ENCODE results near the gene LCN15. TPM values are rescaled to one million over a fixed set of nuclear protein-coding genes. Genes with fewer than 3 reads are reported as not detected.
"Not testable (repeated sequence)": the region's sequence is repeated elsewhere in the genome, so short reads cannot be mapped to it uniquely, and the experiment has no call there.

LCN15 gene
- total RNA-seq, 2 donors from 2014 or later: 0.63 to 1.4 TPM

DNA sequence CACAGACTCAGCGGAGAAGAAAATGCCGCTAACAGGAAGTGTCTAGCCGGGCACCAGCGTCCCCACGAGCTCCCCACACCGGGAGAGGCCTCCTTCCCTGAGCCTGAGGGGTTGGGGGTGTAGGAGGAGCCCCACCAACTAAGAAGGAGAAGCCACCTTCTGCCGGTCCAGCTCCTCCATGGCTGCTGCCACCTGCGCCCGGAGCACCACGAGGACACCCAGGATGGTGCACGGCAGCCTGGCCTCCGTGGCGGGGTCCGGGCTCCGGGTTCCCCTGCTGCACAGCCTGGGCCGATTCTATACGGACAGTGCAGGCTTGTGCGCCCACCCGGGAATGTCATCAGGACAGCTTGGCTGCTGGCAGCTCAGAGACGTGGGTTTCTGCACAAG, 6.6 kb downstream of the LCN15 start:
- DNase-seq (ENCODE audit: low spot score): no peak
- Histone ChIP-seq H3K36me3 (no peaks in the 10 kb centered on the region), H3K27ac (no peak overlapping the region), H3K4me3 (no peak overlapping the region), H3K4me1 (peaks cover 0 to 11% of the 10 kb centered on the region in 2 donors), H3K9me3 (peaks cover 0 to 8% of the 10 kb centered on the region in 2 donors), H3K27me3 (no peaks in the 10 kb centered on the region)
- TF ChIP-seq, protein P1, sequence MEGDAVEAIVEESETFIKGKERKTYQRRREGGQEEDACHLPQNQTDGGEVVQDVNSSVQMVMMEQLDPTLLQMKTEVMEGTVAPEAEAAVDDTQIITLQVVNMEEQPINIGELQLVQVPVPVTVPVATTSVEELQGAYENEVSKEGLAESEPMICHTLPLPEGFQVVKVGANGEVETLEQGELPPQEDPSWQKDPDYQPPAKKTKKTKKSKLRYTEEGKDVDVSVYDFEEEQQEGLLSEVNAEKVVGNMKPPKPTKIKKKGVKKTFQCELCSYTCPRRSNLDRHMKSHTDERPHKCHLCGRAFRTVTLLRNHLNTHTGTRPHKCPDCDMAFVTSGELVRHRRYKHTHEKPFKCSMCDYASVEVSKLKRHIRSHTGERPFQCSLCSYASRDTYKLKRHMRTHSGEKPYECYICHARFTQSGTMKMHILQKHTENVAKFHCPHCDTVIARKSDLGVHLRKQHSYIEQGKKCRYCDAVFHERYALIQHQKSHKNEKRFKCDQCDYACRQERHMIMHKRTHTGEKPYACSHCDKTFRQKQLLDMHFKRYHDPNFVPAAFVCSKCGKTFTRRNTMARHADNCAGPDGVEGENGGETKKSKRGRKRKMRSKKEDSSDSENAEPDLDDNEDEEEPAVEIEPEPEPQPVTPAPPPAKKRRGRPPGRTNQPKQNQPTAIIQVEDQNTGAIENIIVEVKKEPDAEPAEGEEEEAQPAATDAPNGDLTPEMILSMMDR (IDR thresholded peaks at IDR 0.05): no peak

DNA sequence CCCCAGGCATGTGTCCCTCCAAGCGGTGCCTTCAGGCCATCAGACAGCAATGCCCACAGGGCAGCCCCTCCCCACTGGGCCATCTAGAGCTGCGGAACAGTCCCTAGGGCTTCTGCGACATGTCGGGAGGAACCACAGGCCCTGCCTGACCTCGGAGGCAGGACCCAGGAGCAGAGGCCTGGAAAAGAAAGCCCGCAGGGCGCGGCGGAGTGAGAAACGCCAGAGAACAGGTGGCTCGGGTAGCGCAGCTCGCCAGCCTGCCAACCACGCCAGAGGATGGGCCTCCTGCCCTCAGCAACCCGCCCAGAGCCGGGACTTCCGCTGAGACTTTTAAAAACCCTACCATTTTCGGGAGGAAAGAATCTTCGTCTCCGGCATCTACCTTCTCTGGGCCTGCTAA, 7.0 kb downstream of the LCN15 start:
- H3K36me3 ChIP-seq: no peaks in the 10 kb centered on the region
- no peaks in the 10 kb centered on the region for H3K27me3 ChIP-seq
- peaks cover 0 to 11% of the 10 kb centered on the region in 2 donors for H3K4me1 ChIP-seq
- TF ChIP-seq, protein P1 (IDR thresholded peaks at IDR 0.05): no peak
- H3K27ac ChIP-seq: no peak overlapping the region
- no peak for DNase-seq (ENCODE audit: low spot score)
- no peak overlapping the region for H3K4me3 ChIP-seq
- H3K9me3 ChIP-seq: peaks cover 0 to 8% of the 10 kb centered on the region in 2 donors

DNA sequence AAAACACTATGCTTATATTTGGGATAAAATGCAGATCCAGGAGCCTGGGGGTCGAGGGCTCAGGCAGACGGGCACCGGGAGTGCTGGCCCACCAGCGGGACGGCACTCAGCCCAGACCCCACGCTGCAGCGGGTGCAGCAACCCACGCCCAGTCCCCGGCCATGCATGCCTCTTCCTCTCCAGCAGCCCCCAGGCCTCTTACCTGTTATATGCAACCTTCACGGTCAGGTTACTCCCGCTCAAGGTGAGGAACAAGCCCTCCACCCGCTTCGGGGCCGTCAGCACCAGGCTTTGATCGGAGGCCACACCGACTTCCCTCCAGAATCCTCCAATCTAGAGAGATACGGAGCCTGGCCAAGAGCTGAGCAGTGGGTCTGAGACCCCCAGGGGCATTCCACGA, 7.5 kb downstream of the LCN15 start:
- TF ChIP-seq, protein P1 (IDR thresholded peaks at IDR 0.05): no peak
- DNase-seq (ENCODE audit: low spot score): no peak
- H3K9me3 ChIP-seq: peaks cover 0 to 8% of the 10 kb centered on the region in 2 donors
- H3K4me3 ChIP-seq: no peak overlapping the region
- peaks cover 0 to 11% of the 10 kb centered on the region in 2 donors for H3K4me1 ChIP-seq
- no peaks in the 10 kb centered on the region for H3K36me3 ChIP-seq
- no peaks in the 10 kb centered on the region for H3K27me3 ChIP-seq
- H3K27ac ChIP-seq: no peak overlapping the region

DNA sequence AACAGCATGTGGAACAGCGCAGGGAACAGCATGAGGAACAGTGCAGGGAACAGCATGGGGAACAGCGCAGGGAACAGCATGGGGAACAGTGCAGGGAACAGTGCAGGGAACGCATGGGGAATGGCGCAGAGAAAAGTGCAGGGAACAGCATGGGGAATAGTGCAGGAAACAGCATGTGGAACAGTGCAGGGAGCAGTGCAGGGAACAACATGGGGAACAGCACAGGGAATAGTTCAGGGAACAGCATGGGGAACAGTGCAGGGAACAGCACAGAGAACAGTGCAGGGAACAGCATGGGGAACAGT, 8.2 kb downstream of the LCN15 start:
- H3K4me3 ChIP-seq: no peak overlapping the region
- no peak overlapping the region for H3K27ac ChIP-seq
- no peak for DNase-seq (ENCODE audit: low spot score)
- no peaks in the 10 kb centered on the region for H3K27me3 ChIP-seq
- peaks cover 0 to 11% of the 10 kb centered on the region in 2 donors for H3K9me3 ChIP-seq
- peaks cover 0 to 11% of the 10 kb centered on the region in 2 donors for H3K4me1 ChIP-seq
- no peaks in the 10 kb centered on the region for H3K36me3 ChIP-seq
- TF ChIP-seq, protein P1 (IDR thresholded peaks at IDR 0.05): no peak

DNA sequence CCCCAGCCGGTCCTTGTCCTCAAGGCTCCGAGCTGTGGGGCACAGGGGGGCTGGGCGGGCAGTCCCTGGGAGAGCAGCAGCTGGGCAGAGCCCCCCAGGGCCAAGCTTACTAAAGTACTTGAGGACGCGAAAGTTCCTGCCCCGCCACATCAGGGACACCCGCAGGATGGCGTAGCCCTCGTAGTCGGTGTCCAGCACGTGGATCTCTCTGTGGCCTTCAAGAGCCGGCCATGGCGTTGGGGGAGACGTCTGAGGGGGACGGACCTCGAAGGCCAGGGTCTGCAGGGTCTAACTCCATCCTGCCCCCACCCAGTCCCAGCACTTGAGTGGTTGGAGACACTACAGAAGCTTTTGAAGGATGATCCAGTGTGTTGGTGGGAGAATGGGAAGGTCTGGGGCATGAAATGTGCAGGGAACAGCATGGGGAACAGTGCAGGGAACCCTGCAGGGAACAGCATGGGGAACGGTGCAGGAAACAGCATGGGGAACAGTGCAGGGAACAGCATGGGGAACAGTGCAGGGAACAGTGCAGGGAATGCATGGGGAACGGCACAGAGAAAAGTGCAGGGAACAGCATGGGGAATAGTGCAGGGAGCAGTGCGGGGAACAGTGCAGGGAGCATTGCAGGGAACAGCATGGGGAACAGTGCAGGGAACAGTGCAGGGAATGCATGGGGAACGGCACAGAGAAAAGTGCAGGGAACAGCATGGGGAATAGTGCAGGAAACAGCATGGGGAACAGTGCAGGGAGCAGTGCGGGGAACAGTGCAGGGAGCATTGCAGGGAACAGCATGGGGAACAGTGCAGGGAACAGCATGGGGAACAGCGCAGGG, 8.8 kb downstream of the LCN15 start:
- H3K27me3 ChIP-seq; H3K4me3 ChIP-seq; H3K4me1 ChIP-seq; DNase-seq (ENCODE audit: low spot score); H3K27ac ChIP-seq; H3K36me3 ChIP-seq: not testable (repeated sequence)
- peaks cover 0 to 11% of the 10 kb centered on the region in 2 donors for H3K9me3 ChIP-seq

DNA sequence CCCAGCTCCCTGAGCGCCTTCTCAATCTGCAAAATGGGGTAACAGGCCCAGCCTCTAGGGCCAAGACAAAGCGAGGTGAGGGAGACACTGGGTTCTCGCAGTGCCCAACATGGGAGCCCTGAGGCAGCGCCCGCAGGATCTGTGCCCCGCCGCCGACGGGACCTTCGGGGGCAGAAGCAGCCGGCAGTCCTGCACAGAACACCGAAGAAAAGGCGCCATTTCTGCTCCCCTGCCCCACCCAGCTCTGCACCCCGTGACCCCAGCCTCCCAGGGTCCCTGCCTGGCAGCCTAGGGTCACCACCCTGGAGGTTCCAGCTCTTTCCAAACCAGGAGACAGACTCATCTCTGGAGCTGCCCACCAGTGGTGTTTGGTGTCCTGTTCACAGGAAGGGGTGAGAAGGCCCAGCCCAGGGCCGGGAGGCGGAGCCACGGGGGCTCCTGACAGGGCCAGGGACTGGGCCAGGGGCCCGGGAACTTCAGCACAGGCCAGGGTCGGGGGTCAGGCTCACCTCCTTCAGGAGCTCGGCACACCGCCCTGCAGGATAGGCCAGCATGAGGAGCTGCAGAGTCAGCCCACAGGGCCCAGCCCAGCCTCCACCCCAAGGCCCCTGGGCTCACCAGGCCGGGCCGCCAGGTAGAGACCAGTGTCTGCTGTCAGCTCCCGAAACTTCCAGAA, 9.6 kb downstream of the LCN15 start:
- no peaks in the 10 kb centered on the region for H3K27me3 ChIP-seq
- H3K27ac ChIP-seq: no peak overlapping the region
- DNase-seq (ENCODE audit: low spot score): no peak
- H3K4me1 ChIP-seq: peaks cover 0 to 7% of the 10 kb centered on the region in 2 donors
- H3K9me3 ChIP-seq: peaks cover 0 to 11% of the 10 kb centered on the region in 2 donors
- no peak overlapping the region for H3K4me3 ChIP-seq
- no peaks in the 10 kb centered on the region for H3K36me3 ChIP-seq
- TF ChIP-seq, protein P1 (IDR thresholded peaks at IDR 0.05): no peak

All from right atrium auricular region (tissue), 2 donors.